SU-DHL-6 (cell line): ENCODE measurements around the gene RAD23B.

Experiments
- CTCF ChIP-seq: fragments of 200-600 bp; sonication (generic); IDR thresholded peaks from one replicate; pipeline ENCODE4 v1.5.1; 2017; ENCODE audit warnings: antibody characterized with exemption, mild to moderate bottlenecking, low read length, moderate library complexity; ENCODE audit not compliant: insufficient read depth, poor library complexity, severe bottlenecking
- EZH2phosphoT487 ChIP-seq: fragments of 200-600 bp; sonication (generic), shearing (Covaris generic); conservative IDR thresholded peaks from 2 replicates; pipeline ENCODE4 v1.6.1; 2018; ENCODE audit warnings: mild to moderate bottlenecking, antibody characterized with exemption, low read length, moderate library complexity, mixed read lengths

GRCh38 chr9:107345327-107345726, 62.2 kb downstream of the RAD23B start:
- TF ChIP-seq CTCF (no peak), EZH2phosphoT487 (no peak)
